SK-N-MC (cell line): ENCODE measurements around the gene R3HDM4.

Source experiments
- EZH2 ChIP-seq: fragments of 200-600 bp; sonication (generic); IDR thresholded peaks from one replicate; pipeline ENCODE4 v1.6.1; 2017; ENCODE audit warnings: antibody characterized with exemption
- FOXP2 ChIP-seq: optimal IDR thresholded peaks from 2 replicates; pipeline ENCODE3; 2011; ENCODE audit warnings: mild to moderate bottlenecking, moderate library complexity; ENCODE audit not compliant: insufficient read depth; ENCODE audit errors: extremely low read length, control extremely low read depth
- POLR2AphosphoS5 ChIP-seq: IDR thresholded peaks from 2 replicates; pipeline ENCODE4 v1.6.1; 2012; ENCODE audit warnings: mild to moderate bottlenecking, low read depth, low read length, borderline replicate concordance

GRCh38 chr19:873084-873483 is 39.9 kb downstream of the R3HDM4 start:
- TF ChIP-seq EZH2, result no peak
- no peak for TF ChIP-seq POLR2AphosphoS5
- TF ChIP-seq FOXP2, result no peak
